NT2/D1 (cell line): ENCODE results near the gene STX11.

Experiments used
- DNase-seq: peaks from one replicate; pipeline ENCODE4 v3.0.0-alpha.2; 2011; ENCODE audit warnings: low read depth, low spot score
- H3K27me3 ChIP-seq: 2 replicates; pipeline ENCODE4 v1.6.0; 2011; ENCODE audit warnings: mild to moderate bottlenecking; ENCODE audit not compliant: insufficient read length, insufficient read depth
- H3K36me3 ChIP-seq: 2 replicates; pipeline ENCODE4 v1.6.1; 2011; ENCODE audit warnings: mild to moderate bottlenecking, low read length, mixed read lengths; ENCODE audit not compliant: insufficient read depth, insufficient read length
- H3K4me1 ChIP-seq: 2 replicates; pipeline ENCODE4 v1.5.1; 2011; ENCODE audit not compliant: insufficient read depth, insufficient read length
- H3K4me3 ChIP-seq: 2 replicates; pipeline ENCODE4 v1.5.1; 2011; ENCODE audit warnings: low read depth; ENCODE audit not compliant: insufficient read length
- H3K9ac ChIP-seq: 2 replicates; pipeline ENCODE4 v1.6.0; 2011; ENCODE audit warnings: low read depth; ENCODE audit not compliant: insufficient read length
- H3K9me3 ChIP-seq: 2 replicates; pipeline ENCODE4 v1.5.1; 2011; ENCODE audit warnings: mild to moderate bottlenecking, low read length; ENCODE audit not compliant: insufficient read depth
- SUZ12 ChIP-seq: IDR thresholded peaks from 2 replicates; pipeline ENCODE4 v1.6.1; 2011; ENCODE audit not compliant: insufficient read length, insufficient read depth; ENCODE audit errors: extremely low read depth
- YY1 ChIP-seq: IDR thresholded peaks from 2 replicates; pipeline ENCODE4 v1.6.1; 2011; ENCODE audit not compliant: insufficient read length, insufficient read depth
- ZNF274 ChIP-seq: IDR thresholded peaks from 2 replicates; pipeline ENCODE4 v1.6.1; 2011; ENCODE audit warnings: mild to moderate bottlenecking, low read depth, low read length

STX11 gene

GRCh38 chr6:144215402-144215931 is 65.2 kb downstream of the STX11 start:
- no peaks in the 10 kb centered on the region; the same call in 1 of the 2 replicates for H3K9me3 ChIP-seq
- H3K4me3 ChIP-seq = peak overlapping the region; percentile 69
- TF ChIP-seq YY1 (no peak), ZNF274 (no peak), SUZ12 (no peak)
- no peaks in the 10 kb centered on the region for H3K27me3 ChIP-seq
- peak overlapping the region; percentile 83 for H3K9ac ChIP-seq
- no peaks in the 10 kb centered on the region for H3K36me3 ChIP-seq
- no peaks in the 10 kb centered on the region for H3K4me1 ChIP-seq
- DNase-seq = no peak

DNA sequence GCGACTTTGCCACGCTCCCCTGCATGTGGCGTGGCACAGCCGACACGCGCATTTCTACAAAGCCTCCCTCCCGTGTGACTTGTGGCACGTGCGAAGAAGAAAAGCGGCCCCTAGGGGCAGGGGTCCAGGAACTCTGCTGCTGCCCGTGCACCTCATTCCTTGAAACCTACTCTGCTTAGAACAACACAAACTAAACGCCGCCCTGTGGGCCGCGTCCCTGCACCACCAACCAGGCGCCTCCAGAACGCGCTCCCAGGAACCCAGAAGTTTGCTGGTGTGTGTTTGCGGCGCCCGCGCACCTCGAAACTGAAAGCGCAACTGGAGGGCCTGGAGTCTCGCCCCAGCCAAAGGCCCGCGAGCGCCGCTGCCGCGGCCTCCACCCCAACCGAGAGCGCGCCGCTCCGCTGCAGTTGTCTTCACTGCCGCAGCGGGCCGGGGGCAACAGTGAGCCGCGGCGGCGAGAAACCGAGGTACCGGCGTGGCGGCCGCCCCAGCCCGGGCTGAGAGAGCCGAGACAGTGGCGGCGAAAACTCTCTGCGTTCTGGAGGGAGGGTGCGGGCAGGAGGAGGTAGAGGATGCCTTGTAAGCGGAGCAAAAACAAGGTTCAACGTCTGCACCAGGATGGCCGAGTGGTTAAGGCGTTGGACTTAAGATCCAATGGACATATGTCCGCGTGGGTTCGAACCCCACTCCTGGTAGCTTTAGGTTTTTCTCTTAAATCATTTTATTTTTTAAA is 65.8 kb downstream of the STX11 start:
- Histone ChIP-seq H3K4me1 (no peaks in the 10 kb centered on the region), H3K27me3 (no peaks in the 10 kb centered on the region), H3K4me3 (peak overlapping the region; percentile 69), H3K9me3 (no peaks in the 10 kb centered on the region; the same call in 1 of the 2 replicates), H3K9ac (peak overlapping the region; percentile 83), H3K36me3 (no peaks in the 10 kb centered on the region)
- no peak for TF ChIP-seq YY1
- TF ChIP-seq ZNF274 = no peak
- no peak for TF ChIP-seq SUZ12
- peak; percentile 83 for DNase-seq

DNA sequence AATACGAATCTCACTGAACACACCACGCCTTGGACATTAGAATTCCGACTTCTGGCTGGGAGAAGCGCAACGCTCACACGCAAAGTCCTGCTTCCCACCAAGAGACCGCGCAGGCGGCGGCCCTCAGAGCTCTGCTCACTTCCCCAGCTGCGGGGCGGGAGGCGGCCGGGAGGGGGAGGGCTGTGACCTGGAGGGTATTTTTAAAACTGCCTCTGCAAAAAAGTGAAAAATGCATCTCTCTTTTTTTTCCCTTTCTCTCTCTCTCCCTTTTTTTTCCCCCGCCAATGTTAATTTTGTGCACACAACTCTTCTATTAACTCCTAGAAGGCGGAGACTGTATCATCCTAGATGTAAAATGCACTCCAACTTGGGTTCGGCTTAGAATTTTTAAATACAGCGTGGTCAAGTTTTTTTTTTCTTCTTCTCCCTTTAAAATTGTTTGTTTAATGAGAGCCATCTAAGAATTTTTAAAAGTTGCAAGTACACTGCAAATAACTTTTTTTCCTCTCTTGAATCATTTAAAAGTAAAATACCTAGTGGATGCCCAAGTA is 66.4 kb downstream of the STX11 start:
- no peaks in the 10 kb centered on the region; the same call in 1 of the 2 replicates for H3K9me3 ChIP-seq
- DNase-seq = no peak
- no peaks in the 10 kb centered on the region for H3K27me3 ChIP-seq
- H3K9ac ChIP-seq = peak overlapping the region; percentile 50
- H3K4me3 ChIP-seq = peak overlapping the region; percentile 69
- TF ChIP-seq YY1 (no peak), ZNF274 (no peak), SUZ12 (no peak)
- no peaks in the 10 kb centered on the region for H3K36me3 ChIP-seq
- no peaks in the 10 kb centered on the region for H3K4me1 ChIP-seq

- no peaks in the 10 kb centered on the region for H3K36me3 ChIP-seq
- TF ChIP-seq YY1 = no peak
- TF ChIP-seq SUZ12 = no peak
- TF ChIP-seq ZNF274 = no peak
- H3K27me3 ChIP-seq = no peaks in the 10 kb centered on the region
- no peaks in the 10 kb centered on the region; the same call in 1 of the 2 replicates for H3K9me3 ChIP-seq
- H3K4me1 ChIP-seq = no peaks in the 10 kb centered on the region
- H3K9ac ChIP-seq = no peak overlapping the region
- no peak overlapping the region for H3K4me3 ChIP-seq
- DNase-seq = no peak
These were observed 66.9 kb downstream of the STX11 start for GRCh38 chr6:144217264-144217663.

DNA sequence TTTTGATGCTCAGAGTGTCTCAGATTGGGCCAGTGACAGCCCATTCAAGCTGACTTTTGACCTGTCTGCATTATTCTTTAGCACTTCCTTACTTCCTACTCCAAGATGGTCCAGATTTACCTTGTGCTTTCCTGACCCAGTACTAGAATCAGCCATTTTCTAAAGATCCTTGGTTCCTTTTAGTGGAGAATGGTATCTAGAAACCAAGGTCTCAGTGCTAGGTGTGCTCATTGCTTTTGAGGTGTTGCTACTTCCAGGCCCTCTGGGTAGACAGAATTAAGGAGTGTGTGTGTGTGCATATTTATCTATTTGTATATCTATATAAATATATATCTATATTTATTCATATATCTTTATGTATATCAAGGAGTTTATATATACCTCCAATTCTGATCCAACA is 67.5 kb downstream of the STX11 start:
- Histone ChIP-seq H3K9me3 (no peaks in the 10 kb centered on the region; the same call in 1 of the 2 replicates), H3K27me3 (no peaks in the 10 kb centered on the region), H3K4me3 (no peak overlapping the region), H3K36me3 (no peaks in the 10 kb centered on the region), H3K4me1 (no peaks in the 10 kb centered on the region), H3K9ac (no peak overlapping the region)
- TF ChIP-seq SUZ12 (no peak), YY1 (no peak)
- no peak for DNase-seq

DNA sequence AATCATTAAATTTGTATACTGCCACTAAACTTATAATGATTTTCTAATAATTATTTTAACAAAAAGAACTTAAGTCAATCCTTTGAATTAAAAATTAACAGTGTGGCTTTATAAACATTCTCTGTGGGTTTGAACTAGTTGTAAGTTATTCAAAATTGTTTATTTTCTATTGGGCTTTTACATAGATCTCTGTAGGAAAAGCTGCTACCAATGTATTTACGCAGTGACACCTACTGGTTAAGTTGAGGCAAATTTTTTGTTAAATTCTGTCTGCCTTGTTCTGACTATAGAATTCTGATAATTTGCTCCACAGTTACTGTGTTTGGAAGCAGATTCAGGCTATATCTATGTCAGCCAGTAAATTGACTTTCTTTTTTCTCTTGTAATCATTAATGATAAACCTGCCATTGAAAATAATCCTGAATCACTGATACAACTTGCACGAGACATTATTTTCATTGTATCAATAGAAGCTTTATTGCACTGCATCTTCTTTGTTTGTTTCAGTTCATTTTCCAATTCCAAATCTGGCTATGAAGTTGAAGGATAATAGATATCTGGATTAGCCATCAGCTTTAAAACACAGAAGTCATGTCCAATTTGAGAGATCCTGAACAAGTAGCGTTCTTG is 68.9 kb downstream of the STX11 start:
- Histone ChIP-seq H3K9me3 (no peaks in the 10 kb centered on the region; the same call in 1 of the 2 replicates), H3K9ac (no peak overlapping the region), H3K27me3 (no peaks in the 10 kb centered on the region), H3K4me1 (no peaks in the 10 kb centered on the region), H3K4me3 (no peak overlapping the region), H3K36me3 (no peaks in the 10 kb centered on the region)
- TF ChIP-seq YY1 (no peak), ZNF274 (no peak), SUZ12 (no peak)
- no peak for DNase-seq
